HCT116 (cell line): Measurements from ENCODE around the gene TENM3. TPM values are rescaled to one million over a fixed set of nuclear protein-coding genes. Genes with fewer than 3 reads are reported as not detected.

Source experiments
- ATAC-seq: fragments of 200-7000 bp; cut with Tn5 transposase; 2 replicates; pipeline ENCODE4 v1.9.1; 2020; ENCODE audit warnings: mild to moderate bottlenecking, moderate library complexity
- BruUV-seq: library from RNA; stranded (reverse); fragments of 400-500 nt; replicated peaks from 2 replicates; lab custom pipeline; 2021; lab: Mats Ljungman, UMichigan
- CTCF ChIA-PET: fragments of 300-600 bp; sonication (Branson Sonifier 250); formaldehyde crosslinking; loops from one replicate; lab custom pipeline; 2021; ENCODE audit warnings: antibody characterized with exemption; lab: Charles Lee
- POLR2A ChIA-PET: fragments of 300-600, 350-600 bp; sonication (Branson Sonifier 250); formaldehyde crosslinking; loops from one replicate; lab custom pipeline; 2021; ENCODE audit warnings: antibody characterized with exemption; lab: Charles Lee
- RAD21 ChIA-PET, 2 experiments: fragments of 300-600 bp; sonication (Branson Sonifier 250); formaldehyde crosslinking; loops; one replicate each; lab custom pipeline; 2023; ENCODE audit warnings: low total read pairs in 2 of 2; ENCODE audit not compliant: uncharacterized antibody in 2 of 2, unreplicated experiment in 2 of 2, low non-redundant PET in 1 of 2; lab: Charles Lee
- DNase-seq: peaks from one replicate; pipeline ENCODE4 v3.0.0-alpha.2; 2010; ENCODE audit warnings: low read depth, low spot score
- H2AFZ ChIP-seq: fragments of 200-600 bp; shearing (Covaris generic), sonication (generic); 2 replicates; pipeline ENCODE4 v1.6.1; 2017; ENCODE audit warnings: low read depth, mixed run types, mixed read lengths, antibody characterized with exemption, low read length; ENCODE audit not compliant: poor library complexity, severe bottlenecking
- H3K27ac ChIP-seq: 2 replicates; pipeline ENCODE4 v1.5.1; 2012; ENCODE audit warnings: low read depth, low read length
- H3K27me3 ChIP-seq: fragments of 200-600 bp; sonication (generic); 2 replicates; pipeline ENCODE4 v1.6.1; 2016; ENCODE audit warnings: mixed run types, low read length, mixed read lengths; ENCODE audit not compliant: insufficient read depth
- H3K36me3 ChIP-seq, 2 experiments: fragments of 200-500 bp in 1 of 2; fragments of 200-600 bp in 1 of 2; sonication (Bioruptor generic) in 1 of 2; sonication (generic) in 1 of 2; 2 replicates each; pipeline versions ENCODE4 v1.5.1 to v1.6.1; 2014 to 2016; ENCODE audit warnings: low read length in 2 of 2, inconsistent platforms in 1 of 2, mixed read lengths in 1 of 2, mixed run types in 1 of 2; ENCODE audit not compliant: insufficient read depth in 2 of 2, control insufficient read depth in 1 of 2
- H3K4me1 ChIP-seq, 2 experiments: fragments of 200-600 bp in 1 of 2; sonication (generic) in 1 of 2; 2 replicates each; pipeline versions ENCODE4 v1.5.1 to v1.6.1; 2012 to 2017; ENCODE audit warnings: low read length in 2 of 2, inconsistent platforms in 1 of 2, mild to moderate bottlenecking in 1 of 2, mixed read lengths in 1 of 2, mixed run types in 1 of 2, moderate library complexity in 1 of 2; ENCODE audit not compliant: insufficient read depth in 2 of 2, control insufficient read depth in 1 of 2
- H3K4me2 ChIP-seq: fragments of 200-600 bp; sonication (generic); 2 replicates; pipeline ENCODE4 v1.6.1; 2017; ENCODE audit warnings: mixed run types, low read length, mixed read lengths
- H3K4me3 ChIP-seq, 2 experiments: fragments of 200-600 bp in 1 of 2; sonication (generic) in 1 of 2; replicated peaks in 1 of 2; 2 replicates each; pipeline ENCODE4 v1.5.1; 2011 to 2016; ENCODE audit warnings: low read length in 2 of 2, control low read depth in 1 of 2, low read depth in 1 of 2, mild to moderate bottlenecking in 1 of 2, mixed read lengths in 1 of 2, mixed run types in 1 of 2
- H3K79me2 ChIP-seq: fragments of 200-600 bp; sonication (generic); 2 replicates; pipeline ENCODE4 v1.6.1; 2017; ENCODE audit warnings: mild to moderate bottlenecking, mixed run types, low read length, moderate library complexity, mixed read lengths; ENCODE audit not compliant: insufficient read depth
- H3K9ac ChIP-seq: fragments of 200-600 bp; sonication (generic); 2 replicates; pipeline ENCODE4 v1.6.1; 2016; ENCODE audit warnings: low read length, mixed read lengths
- H3K9me2 ChIP-seq: fragments of 200-600 bp; sonication (generic), shearing (Covaris generic); 2 replicates; pipeline ENCODE4 v1.6.1; 2017; ENCODE audit warnings: mixed run types, mild to moderate bottlenecking, moderate library complexity; ENCODE audit not compliant: insufficient read depth
- H3K9me3 ChIP-seq, 2 experiments: fragments of 200-500 bp in 1 of 2; fragments of 200-600 bp in 1 of 2; sonication (Bioruptor generic) in 1 of 2; sonication (generic) in 1 of 2; 2 replicates each; pipeline ENCODE4 v1.6.1; 2014 to 2017; ENCODE audit warnings: low read length in 2 of 2, mixed read lengths in 2 of 2, inconsistent platforms in 1 of 2, low read depth in 1 of 2, mild to moderate bottlenecking in 1 of 2, mixed run types in 1 of 2, moderate library complexity in 1 of 2; ENCODE audit not compliant: control insufficient read depth in 1 of 2, insufficient read depth in 1 of 2
- H4K20me1 ChIP-seq: fragments of 200-600 bp; sonication (generic), shearing (Covaris generic); 2 replicates; pipeline ENCODE4 v1.6.1; 2017; ENCODE audit warnings: mixed run types, mild to moderate bottlenecking, moderate library complexity; ENCODE audit not compliant: insufficient read depth
- CBX3 ChIP-seq: IDR thresholded peaks from 2 replicates; pipeline ENCODE4 v1.6.1; 2012; ENCODE audit warnings: low read depth
- EGR1 ChIP-seq: IDR thresholded peaks from 2 replicates; pipeline ENCODE4 v1.6.1; 2012; ENCODE audit warnings: low read depth
- ELF1 ChIP-seq: IDR thresholded peaks from 2 replicates; pipeline ENCODE4 v1.6.1; 2012; ENCODE audit warnings: low read depth, borderline replicate concordance
- EZH2 ChIP-seq: fragments of 200-600 bp; sonication (generic); IDR thresholded peaks from 2 replicates; pipeline ENCODE4 v1.6.1; 2017; ENCODE audit warnings: antibody characterized with exemption, mixed run types
- FOSL1 ChIP-seq: IDR thresholded peaks from 2 replicates; pipeline ENCODE4 v1.6.1; 2012; ENCODE audit warnings: low read depth
- JUND ChIP-seq: IDR thresholded peaks from 2 replicates; pipeline ENCODE4 v1.6.1; 2012
- POLR2AphosphoS5 ChIP-seq: IDR thresholded peaks from 2 replicates; pipeline ENCODE4 v1.6.1; 2011; ENCODE audit warnings: mild to moderate bottlenecking, low read depth, low read length, moderate library complexity
- SRF ChIP-seq: IDR thresholded peaks from 2 replicates; pipeline ENCODE4 v1.6.1; 2012; ENCODE audit warnings: low read depth
- TCF7L2 ChIP-seq: IDR thresholded peaks from 2 replicates; pipeline ENCODE4 v1.7.0; 2011; ENCODE audit warnings: borderline replicate concordance, inconsistent platforms; ENCODE audit not compliant: insufficient read depth, insufficient read length; ENCODE audit errors: extremely low read depth
- YY1 ChIP-seq: IDR thresholded peaks from 2 replicates; pipeline ENCODE4 v1.6.1; 2011; ENCODE audit warnings: low read length, low read depth, moderate library complexity, mild to moderate bottlenecking; ENCODE audit not compliant: insufficient replicate concordance; ENCODE audit errors: extremely low read depth
- ZFX ChIP-seq: fragments of 450-650 bp; IDR thresholded peaks from 2 replicates; pipeline ENCODE4 v1.6.1; 2017
- intact Hi-C: fragments of 100-400 bp; cut with micrococcal nuclease; formaldehyde crosslinking; loops from 2 replicates; pipeline ENCODE4 v1.10.0; 2022
- total RNA-seq: library from RNA; stranded (reverse); gene quantifications from one replicate; pipeline ENCODE4 v1.2.1, GENCODE V29; 2021; ENCODE audit not compliant: unreplicated experiment
- TF ChIP-seq, protein P1 (sequence below): IDR thresholded peaks from 2 replicates; pipeline ENCODE4 v1.6.1; 2012
- TF ChIP-seq, protein P2 (sequence below): IDR thresholded peaks from 2 replicates; pipeline ENCODE4 v1.6.1; 2012; ENCODE audit warnings: low read depth

TENM3 gene
- total RNA-seq, 1 experiment from 2014 or later = 0.54 TPM

DNA sequence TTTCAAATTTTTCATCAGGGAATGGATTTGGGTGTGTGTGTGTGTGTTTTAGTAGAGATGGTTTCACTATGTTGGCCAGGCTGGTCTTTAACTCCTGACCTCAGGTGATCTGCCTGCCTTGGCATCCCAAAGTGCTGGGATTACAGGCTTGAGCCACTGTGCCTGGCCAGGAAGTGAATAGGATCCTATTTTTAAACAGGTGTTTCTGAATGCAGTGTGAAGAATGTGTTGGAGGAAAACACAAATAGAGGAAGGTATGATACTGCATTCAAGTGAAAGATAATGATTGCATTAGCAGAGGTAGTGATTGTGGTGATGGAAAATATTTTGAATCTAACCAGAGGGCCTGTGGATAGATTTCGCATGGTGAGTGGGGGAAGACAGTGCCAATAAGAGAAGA, 189.6 kb downstream of the TENM3 start:
- H4K20me1 ChIP-seq = no peaks in the 10 kb centered on the region
- H3K4me1 ChIP-seq = no peaks in the 10 kb centered on the region
- no peak overlapping the region for H3K4me3 ChIP-seq
- ATAC-seq (no peak), DNase-seq (no peak)
- no peak overlapping the region for H3K4me2 ChIP-seq
- no peak overlapping the region for H3K9ac ChIP-seq
- no peak overlapping the region for H2AFZ ChIP-seq
- H3K27me3 ChIP-seq = peaks cover 9% of the 10 kb centered on the region; the same call in 1 of the 2 replicates
- no peak overlapping the region for H3K27ac ChIP-seq
- ChIA-PET POLR2A (no interaction called here), RAD21 (no interaction called here), CTCF (no interaction called here)
- no TSS peak for BruUV-seq
- H3K36me3 ChIP-seq = no peaks in the 10 kb centered on the region
- TF ChIP-seq TCF7L2 (no peak), ZFX (no peak)
- no peaks in the 10 kb centered on the region for H3K9me2 ChIP-seq
- no peaks in the 10 kb centered on the region for H3K9me3 ChIP-seq
- intact Hi-C loops = no loop called here
- no peaks in the 10 kb centered on the region for H3K79me2 ChIP-seq

- H3K79me2 ChIP-seq = no peaks in the 10 kb centered on the region
- no peak overlapping the region for H3K9ac ChIP-seq
- ChIA-PET CTCF (no interaction called here), RAD21 (no interaction called here), POLR2A (no interaction called here)
- H3K36me3 ChIP-seq = no peaks in the 10 kb centered on the region
- no peak overlapping the region for H3K27ac ChIP-seq
- no peak overlapping the region for H2AFZ ChIP-seq
- no peaks in the 10 kb centered on the region for H3K4me1 ChIP-seq
- H3K9me3 ChIP-seq = no peaks in the 10 kb centered on the region
- intact Hi-C loops = no loop called here
- TF ChIP-seq EGR1 (no peak), CBX3 (no peak), ELF1 (no peak), YY1 (no peak), JUND (no peak), FOSL1 (no peak), EZH2 (no peak), SRF (no peak), POLR2AphosphoS5 (no peak), TCF7L2 (no peak), ZFX (no peak)
- TF ChIP-seq, protein P1, sequence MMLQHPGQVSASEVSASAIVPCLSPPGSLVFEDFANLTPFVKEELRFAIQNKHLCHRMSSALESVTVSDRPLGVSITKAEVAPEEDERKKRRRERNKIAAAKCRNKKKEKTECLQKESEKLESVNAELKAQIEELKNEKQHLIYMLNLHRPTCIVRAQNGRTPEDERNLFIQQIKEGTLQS = no peak
- TF ChIP-seq, protein P2, sequence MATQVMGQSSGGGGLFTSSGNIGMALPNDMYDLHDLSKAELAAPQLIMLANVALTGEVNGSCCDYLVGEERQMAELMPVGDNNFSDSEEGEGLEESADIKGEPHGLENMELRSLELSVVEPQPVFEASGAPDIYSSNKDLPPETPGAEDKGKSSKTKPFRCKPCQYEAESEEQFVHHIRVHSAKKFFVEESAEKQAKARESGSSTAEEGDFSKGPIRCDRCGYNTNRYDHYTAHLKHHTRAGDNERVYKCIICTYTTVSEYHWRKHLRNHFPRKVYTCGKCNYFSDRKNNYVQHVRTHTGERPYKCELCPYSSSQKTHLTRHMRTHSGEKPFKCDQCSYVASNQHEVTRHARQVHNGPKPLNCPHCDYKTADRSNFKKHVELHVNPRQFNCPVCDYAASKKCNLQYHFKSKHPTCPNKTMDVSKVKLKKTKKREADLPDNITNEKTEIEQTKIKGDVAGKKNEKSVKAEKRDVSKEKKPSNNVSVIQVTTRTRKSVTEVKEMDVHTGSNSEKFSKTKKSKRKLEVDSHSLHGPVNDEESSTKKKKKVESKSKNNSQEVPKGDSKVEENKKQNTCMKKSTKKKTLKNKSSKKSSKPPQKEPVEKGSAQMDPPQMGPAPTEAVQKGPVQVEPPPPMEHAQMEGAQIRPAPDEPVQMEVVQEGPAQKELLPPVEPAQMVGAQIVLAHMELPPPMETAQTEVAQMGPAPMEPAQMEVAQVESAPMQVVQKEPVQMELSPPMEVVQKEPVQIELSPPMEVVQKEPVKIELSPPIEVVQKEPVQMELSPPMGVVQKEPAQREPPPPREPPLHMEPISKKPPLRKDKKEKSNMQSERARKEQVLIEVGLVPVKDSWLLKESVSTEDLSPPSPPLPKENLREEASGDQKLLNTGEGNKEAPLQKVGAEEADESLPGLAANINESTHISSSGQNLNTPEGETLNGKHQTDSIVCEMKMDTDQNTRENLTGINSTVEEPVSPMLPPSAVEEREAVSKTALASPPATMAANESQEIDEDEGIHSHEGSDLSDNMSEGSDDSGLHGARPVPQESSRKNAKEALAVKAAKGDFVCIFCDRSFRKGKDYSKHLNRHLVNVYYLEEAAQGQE = no peak
- peaks cover 9% of the 10 kb centered on the region; the same call in 1 of the 2 replicates for H3K27me3 ChIP-seq
- no TSS peak for BruUV-seq
- H3K9me2 ChIP-seq = no peaks in the 10 kb centered on the region
- H3K4me2 ChIP-seq = no peak overlapping the region
- ATAC-seq (no peak), DNase-seq (no peak)
- no peak overlapping the region for H3K4me3 ChIP-seq
- no peaks in the 10 kb centered on the region for H4K20me1 ChIP-seq
Measured at GRCh38 chr4:182434720-182435119, 191.5 kb downstream of the TENM3 start.
